GM19023 (cell line): ENCODE measurements around the gene PSG4.
"Not testable (repeated sequence)": the region's sequence is repeated elsewhere in the genome, so short reads cannot be mapped to it uniquely, and the experiment has no call there.

Source experiments
- ATAC-seq: cut with Tn5 transposase; IDR thresholded peaks from one replicate; pipeline ENCODE4 v1.9.1; 2021; ENCODE audit warnings: mild to moderate bottlenecking, moderate library complexity; ENCODE audit not compliant: unreplicated experiment

The PSG4 gene

DNA sequence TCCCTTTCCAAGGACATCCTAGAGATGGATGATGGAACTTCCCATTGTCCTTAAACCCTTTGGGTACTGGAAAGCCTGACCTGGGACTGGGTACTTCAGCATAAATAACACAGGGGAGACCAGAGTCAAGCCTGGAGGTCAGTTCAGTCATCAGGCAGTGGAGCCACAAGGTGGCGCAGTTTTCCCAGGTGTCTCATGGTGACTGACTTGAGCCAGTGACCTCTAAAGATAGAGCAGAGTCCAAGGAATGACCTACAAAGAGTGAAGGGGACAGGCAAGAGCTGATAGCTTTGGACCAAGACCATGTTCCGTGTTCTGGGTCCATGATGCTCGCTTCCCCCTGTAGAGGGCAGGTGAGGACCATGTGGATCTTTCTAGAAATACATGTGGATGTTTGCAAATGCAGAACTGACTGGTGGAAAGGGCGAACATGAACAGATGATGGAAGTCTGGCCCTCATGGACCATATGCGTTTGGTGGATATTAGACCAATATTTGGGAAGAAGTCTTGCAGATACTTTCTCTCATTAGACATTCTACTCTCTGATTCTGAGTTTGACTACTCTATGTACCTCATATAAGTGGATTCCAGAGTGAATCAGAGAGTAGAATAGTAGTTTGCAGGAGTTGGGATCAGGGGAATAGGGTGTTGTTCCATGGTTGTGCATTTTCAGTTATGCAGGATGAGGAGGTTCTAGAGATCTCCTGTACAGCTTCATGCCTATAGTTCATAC, 6.6 kb downstream of the PSG4 start:
- ATAC-seq, result not testable (repeated sequence)

DNA sequence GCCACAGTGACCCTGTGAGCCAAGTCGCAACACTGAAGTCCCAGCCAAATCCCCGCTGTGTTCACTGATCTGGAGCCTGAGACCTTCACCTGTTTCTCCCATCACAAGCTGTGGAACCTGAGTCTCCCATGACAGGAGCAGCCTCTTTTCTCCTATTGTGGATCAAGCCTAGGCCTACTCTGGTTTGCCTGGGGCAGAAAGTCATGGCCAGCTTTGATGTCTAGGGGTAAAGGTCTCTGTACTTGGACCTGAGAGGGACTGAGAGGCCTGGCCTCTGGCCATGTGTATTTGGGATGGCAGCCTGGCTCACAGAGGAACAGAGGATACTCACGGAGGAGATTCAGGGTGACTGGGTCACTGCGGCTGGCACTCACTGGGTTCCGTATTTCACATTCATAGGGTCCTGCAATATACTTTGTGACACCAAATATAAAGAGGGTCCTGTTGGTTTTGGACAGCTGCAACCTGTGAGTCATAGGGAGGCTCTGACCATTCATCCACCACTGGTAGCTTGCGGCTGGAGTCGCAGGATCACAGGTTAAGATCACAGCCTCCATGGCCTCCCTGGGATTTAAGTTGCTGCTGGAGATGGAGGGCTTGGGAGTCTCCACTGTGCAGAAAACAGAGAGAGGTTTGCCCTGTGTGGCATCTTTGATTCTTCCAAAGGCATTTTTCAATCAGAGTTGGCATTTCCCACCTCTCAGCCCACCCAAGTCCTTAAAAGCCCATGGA, 7.6 kb downstream of the PSG4 start:
- not testable (repeated sequence) for ATAC-seq

DNA sequence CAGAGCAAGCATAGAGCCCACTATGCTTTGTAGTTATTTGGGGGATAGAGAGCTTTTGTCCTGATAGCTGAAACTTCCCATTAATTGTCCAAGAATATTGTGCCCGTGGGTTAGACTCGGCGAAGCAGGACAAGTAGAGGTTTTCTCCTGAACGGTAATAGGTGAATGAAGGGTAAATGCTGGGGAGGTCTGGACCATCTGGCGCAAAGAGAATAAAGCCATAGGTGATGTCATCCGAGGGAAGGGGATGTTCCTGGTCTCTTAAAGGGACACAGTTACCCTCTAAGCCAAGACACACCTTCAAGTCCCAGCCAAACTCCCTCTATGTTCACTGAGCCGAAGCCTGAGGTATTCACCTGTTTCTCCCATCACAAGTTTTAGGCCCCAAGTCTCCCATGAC, 11.0 kb downstream of the PSG4 start:
- ATAC-seq, result not testable (repeated sequence)

DNA sequence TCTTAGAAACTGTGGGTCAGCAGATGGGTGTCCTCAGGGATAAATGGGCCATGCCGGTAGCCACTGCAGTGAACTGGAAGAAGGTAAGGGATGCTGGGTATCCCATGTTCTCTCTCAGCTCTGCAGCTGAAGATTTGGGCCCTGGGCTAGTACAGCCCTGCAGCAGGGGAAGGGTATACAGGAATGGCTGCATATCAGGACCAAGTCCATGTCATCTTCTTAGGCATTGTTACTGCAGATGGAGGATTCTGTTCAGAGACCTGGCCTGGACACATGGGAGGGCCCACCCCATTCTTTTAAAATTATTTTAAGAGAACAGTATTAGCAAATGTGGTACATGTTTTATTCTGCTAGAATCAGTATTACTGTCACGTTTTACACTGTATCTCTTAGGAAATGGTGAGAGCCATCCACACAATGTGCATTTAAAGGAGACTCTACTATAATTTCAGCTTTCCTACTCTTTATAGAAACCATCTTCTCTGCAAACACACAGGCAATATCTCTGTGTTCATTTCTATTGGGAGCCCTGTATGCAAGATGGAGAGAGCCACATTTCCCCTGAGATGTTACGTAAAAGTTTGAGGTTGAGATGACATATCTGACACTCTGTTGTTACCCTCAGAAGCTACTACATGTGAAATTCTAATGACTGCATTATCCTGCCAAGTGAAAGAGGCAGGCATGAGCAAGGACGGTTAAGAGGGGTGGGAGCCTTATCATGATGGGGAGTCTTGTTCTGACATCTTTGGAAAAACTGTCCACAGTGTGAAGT, 12.9 kb downstream of the PSG4 start:
- not testable (repeated sequence) for ATAC-seq

DNA sequence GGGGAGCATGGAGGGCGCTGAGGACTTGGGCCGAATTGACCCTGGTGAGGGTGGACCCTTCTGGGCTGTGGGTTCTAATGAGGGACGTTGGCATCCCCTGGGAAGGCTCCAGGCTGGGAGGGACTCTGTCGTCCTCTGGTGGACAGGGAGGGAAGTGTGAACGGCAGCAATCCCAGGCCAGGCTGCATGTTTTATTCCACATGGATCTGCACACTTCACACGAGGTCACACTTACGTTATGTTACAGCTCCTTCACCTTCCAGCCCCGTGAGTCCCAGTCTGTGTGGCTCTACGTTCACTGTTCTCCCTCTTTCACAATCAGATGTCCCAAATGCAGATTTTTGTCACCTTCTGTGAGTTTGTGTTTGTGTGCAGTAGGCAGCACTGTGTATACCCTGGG, 17.3 kb downstream of the PSG4 start:
- not testable (repeated sequence) for ATAC-seq

DNA sequence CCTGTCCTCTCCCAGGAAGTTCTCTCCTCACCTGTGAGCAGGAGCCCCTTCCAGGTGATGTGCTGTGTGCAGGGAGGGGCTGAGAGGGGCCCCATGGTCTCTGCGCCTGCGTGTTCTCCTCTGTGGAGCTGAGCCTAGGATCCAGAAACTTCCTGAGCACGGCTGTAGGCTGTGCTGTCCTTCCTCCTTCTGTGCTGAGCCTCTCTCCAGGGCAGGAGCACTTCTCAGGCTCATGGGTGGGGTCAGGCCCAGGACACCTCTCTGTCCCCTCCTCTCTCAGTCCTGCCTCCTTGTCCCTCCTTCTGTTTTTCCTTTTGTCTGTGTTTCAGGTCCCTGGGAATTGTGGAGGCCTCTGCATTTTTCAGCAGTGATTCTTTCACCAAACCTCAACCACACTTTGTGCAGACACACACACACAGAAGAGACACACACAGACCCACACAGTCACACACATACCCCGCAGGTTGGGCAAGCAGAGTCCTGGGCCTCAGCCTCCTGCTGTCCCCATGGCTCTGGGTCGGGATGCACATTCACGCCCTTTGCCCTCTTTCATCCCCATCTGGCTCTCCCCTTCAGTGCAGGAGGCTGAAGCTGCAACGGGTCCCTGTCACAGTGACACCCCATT, 19.0 kb downstream of the PSG4 start, which contains the start of gene PSG5:
TSS of gene PSG5 (minus strand) at position 226 of the 625 bp plus-strand sequence. CDS start at position 95, 131 bp downstream.
- not testable (repeated sequence) for ATAC-seq

DNA sequence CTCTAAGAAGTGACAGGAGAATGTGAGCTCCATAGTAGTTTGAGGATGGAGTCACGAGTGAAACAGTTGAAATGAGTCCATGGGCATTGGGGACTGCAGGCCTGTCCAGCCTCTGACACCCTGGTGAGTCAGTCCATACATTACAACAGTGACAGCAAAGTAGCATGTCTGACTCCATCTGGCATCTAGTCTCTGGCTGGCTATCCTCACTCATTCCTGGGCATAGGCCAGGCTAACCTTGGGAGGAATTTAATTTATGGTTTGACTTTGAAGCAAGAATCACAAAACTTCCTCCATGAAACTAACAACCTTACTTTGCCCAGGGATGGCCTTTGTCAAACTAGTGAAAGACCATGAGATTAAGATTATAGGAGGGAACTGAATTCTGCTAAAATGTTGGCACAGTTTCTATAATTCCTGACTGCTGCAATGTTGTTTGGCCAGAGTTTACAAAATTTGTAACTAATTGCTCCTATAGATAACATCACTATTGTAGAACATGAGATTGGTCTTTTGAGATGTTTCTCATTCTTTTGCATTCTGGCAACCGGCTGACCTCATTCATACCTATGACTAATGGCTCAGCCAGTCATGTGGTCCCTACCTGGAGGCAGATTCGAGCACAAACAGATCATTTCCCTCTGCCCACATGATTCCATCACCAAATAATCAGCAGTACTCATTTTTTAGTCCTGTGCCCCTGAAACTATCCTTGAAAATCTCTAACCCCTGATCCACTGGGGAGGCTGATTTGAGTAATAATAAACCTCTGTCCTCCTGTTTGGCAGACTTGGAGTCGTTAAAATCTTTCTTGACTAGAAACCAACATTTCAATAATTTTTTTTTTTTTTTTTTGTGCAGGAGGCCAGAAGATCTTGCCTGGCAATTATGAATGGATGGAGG, 23.3 kb downstream of the PSG4 start:
- ATAC-seq, result not testable (repeated sequence)

DNA sequence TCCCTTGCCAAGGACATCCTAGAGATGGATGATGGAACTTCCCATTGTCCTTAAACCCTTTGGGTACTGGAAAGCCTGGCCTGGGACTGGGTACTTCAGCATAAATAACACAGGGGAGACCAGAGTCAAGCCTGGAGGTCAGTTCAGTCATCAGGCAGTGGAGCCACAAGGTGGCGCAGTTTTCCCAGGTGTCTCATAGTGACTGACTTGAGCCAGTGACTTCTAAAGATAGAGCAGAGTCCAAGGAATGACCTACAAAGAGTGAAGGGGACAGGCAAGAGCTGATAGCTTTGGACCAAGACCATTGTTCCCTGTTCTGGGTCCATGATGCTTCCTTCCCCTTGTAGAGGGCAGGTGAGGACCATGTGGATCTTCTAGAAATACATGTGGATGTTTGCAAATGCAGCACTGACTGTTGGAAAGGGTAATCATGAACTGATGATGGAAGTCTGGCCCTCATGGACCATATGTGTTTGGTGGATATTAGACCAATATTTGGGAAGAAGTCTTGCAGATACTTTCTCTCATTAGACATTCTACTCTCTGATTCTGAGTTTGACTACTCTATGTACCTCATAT, 25.8 kb downstream of the PSG4 start:
- not testable (repeated sequence) for ATAC-seq

DNA sequence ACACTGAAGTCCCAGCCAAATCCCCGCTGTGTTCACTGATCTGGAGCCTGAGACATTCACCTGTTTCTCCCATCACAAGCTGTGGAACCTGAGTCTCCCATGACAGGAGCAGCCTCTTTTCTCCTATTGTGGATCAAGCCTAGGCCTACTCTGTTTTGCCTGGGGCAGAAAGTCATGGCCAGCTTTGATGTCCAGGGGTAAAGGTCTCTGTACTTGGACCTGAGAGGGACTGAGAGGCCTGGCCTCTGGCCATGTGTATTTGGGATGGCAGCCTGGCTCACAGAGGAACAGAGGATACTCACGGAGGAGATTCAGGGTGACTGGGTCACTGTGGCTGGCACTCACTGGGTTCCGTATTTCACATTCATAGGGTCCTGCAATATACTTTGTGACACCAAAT, 26.9 kb downstream of the PSG4 start:
- not testable (repeated sequence) for ATAC-seq

DNA sequence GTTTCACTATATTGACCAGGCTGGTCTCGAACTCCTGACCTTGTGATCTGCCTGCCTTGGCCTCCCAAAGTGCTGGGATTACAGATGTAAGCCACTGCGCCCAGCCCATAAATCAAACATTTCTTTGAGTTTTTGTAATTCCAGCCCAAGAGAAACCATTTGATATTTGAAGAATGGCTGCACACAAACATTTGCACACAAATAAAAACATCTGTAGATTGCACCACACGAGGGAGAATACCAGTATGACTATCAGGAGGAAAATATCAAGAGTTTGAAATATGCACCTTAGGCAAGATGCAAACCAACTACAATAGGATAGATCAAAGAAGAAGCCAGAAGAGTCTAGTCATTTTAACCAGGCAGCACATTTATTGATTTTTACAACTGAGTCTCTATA, 39.5 kb downstream of the PSG4 start:
- not testable (repeated sequence) for ATAC-seq

DNA sequence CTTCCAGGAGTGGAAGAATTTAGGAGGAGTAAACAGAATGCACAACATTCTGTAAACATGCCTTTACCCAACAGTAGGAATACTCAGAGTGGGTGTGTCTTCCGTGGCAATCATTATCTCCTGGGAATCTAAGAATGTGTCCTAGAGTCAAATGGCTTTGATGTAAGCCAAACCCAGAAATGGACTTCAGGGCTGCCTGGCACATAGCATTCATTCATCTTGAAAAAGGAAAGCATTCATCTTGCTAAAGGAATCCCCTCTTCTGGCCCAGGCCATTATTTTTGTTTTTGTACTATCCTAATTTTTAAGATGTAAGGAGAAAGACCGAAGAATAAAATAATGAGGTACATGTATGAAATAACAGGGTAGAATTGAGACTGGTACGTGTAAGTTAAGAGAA, 42.3 kb downstream of the PSG4 start:
- ATAC-seq, result not testable (repeated sequence)

DNA sequence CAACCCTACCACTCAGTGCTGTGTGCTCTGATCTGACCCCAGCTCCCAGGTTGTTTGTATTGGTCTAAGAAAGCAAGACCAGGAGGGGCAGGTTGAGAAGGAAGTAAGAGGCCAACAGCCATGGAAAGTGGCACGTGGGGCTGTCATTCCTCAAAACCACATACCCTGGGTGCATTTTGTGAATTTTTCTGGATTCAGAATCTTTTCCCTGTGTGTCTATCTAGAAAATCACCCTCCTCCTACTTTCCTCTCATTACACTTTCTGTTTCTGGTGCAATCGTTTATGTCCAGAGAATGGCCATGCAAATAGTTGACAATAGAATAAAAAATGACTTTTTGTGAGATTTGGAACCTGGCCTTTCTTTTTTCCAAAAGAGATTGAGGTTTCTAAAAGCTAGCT, 43.2 kb downstream of the PSG4 start:
- not testable (repeated sequence) for ATAC-seq

DNA sequence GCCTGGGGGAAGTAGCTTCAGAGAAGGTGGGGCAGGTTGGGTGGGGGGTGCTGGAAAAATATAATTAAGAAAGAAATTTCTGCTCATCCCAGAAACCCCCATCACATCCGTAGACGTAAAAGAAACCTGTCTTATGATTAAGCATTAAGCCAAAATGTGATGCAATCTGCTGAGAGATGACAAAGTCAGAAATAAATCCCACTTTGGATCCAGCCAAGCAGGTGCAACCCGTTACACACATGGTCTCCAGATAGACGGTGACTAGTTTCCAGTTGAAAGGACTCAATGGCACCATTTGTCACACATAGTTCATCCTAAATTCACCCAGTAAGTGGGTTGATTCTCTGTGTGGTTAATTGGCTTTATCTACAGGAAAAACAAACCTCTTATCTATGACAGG, 53.2 kb downstream of the PSG4 start:
- no peak for ATAC-seq

DNA sequence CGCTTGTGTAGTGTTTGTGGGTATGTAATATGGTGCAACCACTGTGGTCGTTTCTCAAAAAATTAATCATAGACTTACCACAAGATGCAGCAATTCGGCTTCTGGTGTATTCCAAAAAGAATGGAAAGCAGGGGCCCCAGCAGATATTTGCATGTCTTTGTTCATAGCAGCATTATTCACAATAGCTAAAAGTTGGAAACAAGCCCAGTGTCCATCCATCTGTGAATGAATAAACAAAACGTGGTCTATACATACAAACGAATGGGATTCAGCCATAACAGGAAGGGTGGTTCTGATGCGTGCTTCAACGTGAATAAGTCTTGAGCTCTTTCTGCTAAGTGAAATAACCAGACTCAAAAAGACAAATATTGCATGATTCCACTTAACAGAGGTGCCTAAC, 55.6 kb downstream of the PSG4 start:
- not testable (repeated sequence) for ATAC-seq

DNA sequence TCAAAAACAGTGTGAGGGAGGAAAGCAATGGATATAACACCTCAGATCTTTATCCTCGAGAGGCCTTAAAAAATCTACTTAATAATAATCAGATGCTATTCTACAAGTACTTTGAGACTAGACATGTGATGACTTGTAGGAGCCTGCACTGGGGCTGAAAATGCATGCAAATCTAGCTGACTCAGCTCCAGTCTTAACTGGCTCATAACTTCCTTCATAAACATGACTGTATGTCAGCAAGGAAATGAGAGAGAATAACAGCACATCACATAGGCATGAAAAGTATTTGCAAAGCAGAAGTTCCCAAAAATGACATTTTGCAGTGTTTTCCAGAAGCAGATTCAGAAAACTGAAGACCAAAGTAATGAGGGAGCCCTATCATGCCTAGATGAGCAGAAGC, 57.2 kb downstream of the PSG4 start:
- ATAC-seq, result no peak
